Posterior vena cava (tissue), 2 donors: ENCODE measurements around the gene ZFP42. TPM values are rescaled to one million over a fixed set of nuclear protein-coding genes. Genes with fewer than 3 reads are reported as not detected.
"Not testable (repeated sequence)": the region's sequence is repeated elsewhere in the genome, so short reads cannot be mapped to it uniquely, and the experiment has no call there.

Source experiments
- DNase-seq: peaks from one replicate; pipeline ENCODE4 v3.0.0-alpha.2; 2020; ENCODE audit warnings: low spot score
- intact Hi-C, 2 donors: fragments of 100-400 bp; cut with DNase I; formaldehyde crosslinking; loops; one replicate each; pipeline versions ENCODE4 v1.14.1 to v1.14.2; 2022 to 2023
- long read RNA-seq, 2 donors: library from polyadenylated mRNA; unstranded; transcript quantifications; one replicate each; pipeline ENCODE4 v2.0.0, GENCODE V29; 2020 to 2021
- total RNA-seq, 2 donors: library from RNA; stranded (reverse); fragmentation: NEBNext Ultra II Directional; extraction: Animal tissue kit (Norgen Biotek cat#: 25700); gene quantifications; one replicate each; pipeline ENCODE4 v1.2.1, GENCODE V29; 2021
- donor health status: DM: yes; HTN: yes; CAD: no.
- donor health status: DM: yes; HTN: yes; CAD: no.

Gene ZFP42
- total RNA-seq: not detected
- long read RNA-seq, donor 1: 0 reads
- long read RNA-seq, donor 2: 0 reads

DNA sequence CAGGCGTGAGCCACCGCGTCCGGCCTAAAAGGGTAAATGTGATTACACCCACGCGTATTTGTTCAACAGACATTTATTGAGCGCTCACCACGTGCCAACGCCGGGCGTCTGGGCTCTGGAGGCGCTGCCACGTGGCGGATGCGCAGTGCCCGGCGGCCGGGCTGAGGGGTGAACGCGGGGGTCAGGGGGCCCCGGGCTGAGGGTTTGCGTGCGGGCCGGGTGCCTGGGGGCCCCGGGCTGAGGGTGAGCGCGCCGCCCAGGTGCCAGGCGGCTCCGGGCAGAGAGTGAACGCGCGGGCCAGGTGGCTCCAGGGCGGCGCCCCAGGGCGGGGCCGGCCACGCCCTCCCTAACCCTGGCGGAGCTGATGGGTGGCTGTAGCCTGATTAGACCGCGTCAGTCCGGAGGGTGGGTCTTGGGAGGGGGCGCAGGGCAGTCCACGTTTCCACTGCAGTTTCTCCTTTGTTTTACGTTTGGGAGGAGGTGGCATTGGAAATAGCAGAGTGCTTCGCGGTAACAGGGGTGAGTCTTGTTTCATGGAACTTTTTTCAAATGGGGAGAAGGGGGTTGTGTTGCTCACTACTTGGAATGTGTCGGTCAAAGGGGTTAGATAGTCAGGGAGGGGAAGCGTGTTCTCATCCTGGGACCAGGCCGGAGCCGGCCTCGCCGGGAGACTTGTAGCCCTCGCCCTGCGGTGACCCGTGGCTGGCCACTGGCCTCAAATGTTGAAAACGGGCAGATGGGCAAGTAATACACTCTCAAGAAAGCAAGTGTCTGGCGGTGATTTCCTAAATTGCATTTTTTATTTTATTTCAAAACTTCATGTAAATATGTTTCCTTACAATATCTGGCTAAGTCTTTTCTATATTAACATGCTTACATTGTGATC lies at the start of gene ZFP42:
Gene ZFP42, plus strand, starts transcription at position 450 of the 886 bp plus-strand sequence. CDS start 7,037 bp downstream, outside the sequence.
- intact Hi-C loops: no loop called here
- DNase-seq: no peak

DNA sequence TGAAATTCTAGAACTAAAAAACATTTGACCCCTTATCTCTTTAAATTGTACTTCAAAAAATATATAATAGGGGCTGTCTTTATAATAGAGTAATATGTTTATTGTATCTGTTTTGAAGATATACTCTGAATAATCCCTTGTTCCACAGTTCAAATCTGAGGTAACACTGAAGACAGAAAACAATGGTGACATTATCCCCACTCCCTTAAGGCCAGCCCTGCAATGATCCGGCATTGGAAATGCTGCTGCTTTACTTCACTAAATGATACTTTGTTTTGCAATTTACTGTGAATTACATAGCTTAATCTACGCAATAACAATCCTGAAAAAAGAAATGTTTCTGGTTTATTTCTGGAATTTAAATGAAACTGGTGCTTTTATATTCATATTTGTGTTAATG lies 34.4 kb upstream of the ZFP42 start:
- intact Hi-C loops: no loop called here
- DNase-seq: no peak

DNA sequence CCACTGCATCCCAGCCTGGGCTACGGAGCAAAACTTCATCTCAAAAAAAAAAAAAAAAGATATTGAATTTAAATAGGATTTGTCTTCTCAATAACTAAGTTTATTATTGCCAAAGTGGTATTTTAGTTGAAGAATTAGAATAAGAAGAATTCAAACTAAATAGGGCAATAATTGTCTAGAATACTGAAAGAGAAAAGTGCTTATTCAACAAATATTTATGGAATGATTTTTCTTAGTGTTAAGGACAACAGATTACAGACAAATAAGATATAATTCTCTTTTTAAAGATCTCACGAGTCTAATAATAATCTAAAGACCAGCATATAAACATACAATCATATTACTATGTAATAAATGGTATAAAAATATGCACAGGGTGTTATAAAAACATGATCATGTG lies 33.6 kb upstream of the ZFP42 start:
- intact Hi-C loops: no loop called here
- no peak for DNase-seq

DNA sequence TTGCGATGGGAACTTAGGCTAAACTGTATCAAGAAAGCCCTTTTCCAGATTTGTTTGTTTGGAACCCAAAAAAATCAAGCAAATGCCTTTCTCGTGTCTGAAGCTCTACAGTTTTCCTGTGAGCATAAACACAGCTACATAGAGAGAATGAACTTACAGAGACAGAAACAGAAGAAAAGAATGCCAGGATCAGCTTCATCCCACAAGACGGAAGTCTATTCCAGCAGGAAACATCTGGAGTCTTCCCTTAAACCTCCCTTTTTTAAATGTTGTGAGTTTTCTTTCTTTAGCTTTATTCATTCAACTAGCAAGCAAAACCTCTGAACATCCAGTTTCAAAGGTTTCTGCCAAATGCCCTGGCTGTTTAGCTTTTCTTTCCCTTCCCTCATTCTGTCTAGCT lies 32.6 kb upstream of the ZFP42 start:
- intact Hi-C loops: no loop called here

DNA sequence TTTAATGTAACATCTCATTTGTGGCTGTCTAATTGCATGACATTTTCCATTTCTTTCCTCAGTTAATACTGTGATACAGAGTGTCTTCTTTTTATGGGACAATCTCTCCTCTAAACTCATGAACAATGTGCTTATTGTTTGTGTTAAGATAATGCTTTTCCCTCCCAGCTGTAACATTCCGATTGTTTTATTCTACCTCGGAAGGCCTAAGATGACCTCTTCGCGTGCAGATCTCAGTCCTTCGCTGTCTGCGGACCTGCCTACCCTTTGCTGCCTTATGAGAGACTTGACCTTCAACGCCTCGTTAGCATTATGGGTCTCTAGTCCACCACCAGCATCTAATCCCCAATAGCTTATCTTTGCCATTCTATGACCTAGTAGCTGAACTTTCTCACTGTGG lies 29.8 kb upstream of the ZFP42 start:
- DNase-seq: no peak
- intact Hi-C loops: no loop called here

More for the DNA sequence above, 32.6 kb upstream of the ZFP42 start:
- DNase-seq: no peak

DNA sequence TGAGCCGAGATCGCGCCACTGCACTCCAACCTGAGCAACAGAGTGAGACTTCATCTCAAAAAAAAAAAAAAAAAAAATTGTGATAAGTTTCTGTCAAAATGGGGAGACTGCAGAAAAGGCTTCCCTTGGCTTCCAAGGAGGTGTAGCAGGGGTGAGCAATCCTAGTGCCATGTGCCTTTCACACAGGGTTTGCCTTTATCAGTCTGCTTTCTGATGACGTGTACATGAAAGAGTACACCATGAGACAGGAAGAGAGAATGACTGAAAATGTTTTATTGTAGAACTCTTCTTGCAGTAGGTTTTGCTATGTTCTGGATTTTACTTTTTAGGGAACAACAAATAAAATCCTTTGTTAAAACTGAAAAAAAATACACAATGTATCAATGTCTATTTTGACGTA lies 23.4 kb upstream of the ZFP42 start:
- DNase-seq: no peak
- intact Hi-C loops: no loop called here

DNA sequence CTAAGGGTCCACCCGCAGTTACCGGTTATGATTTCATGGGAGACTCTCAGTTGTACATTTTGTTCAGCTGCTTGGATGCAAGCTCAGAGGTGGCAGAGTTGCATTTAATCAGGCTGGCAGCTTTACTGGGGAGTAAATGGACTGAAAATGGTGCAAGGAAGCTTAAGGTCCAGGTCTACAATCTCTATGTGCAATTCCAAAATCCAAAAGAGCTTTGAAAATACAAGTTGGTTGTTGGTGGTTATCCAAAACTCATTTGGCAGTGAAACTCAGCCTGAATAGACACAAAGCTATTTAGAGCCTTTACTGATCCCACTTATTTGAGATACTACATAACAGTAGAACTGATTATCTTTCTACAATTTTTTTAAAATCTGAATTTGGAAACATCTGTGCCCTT lies 11.8 kb upstream of the ZFP42 start:
- DNase-seq: no peak
- intact Hi-C loops: no loop called here

DNA sequence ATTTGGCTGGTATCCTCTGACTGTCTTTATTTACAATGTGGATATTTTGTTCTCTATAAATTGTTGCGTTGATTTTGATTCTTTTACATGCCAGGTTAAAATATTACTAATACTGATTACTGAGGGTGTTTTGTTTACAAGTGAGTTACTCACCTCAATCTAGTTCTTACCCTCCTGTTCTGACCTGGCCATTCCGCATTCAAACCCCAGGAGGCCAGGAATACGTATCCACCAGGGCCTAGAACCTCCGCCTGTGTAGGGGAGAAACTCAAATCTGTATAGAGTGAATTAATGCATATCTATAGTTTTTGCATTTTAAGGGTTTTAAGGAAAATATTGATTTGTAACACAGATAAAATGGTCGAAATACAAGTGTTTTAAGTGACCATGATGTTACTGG lies 2.6 kb upstream of the ZFP42 start:
- DNase-seq: no peak
- intact Hi-C loops: loop anchor here in 1 of 2 donors (2.0 kb wide), 1 partner anchor 76 kb away; no protein-coding TSS in a partner anchor

DNA sequence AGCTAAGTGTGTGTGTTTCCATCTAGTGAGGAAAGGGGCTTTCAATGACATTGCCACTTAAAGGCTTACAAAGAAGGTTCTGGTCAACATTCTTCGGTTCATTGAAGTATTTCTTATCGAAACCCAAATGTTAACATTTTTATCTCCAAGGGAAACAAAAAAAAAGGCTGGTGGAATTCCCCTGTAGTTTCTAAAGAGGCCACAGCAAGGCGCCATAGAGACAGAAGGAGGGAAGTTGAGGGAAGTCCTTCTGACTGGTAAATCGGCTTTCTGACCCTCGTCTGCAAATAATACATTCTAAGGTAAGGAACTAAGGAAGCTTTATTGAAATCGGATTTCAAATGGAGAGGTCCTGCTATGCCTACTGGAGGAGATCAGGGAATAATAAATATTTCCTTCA lies 1.7 kb upstream of the ZFP42 start:
- intact Hi-C loops: loop anchor here in 1 of 2 donors (2.0 kb wide), 1 partner anchor 75 kb away; no protein-coding TSS in a partner anchor
- no peak for DNase-seq

DNA sequence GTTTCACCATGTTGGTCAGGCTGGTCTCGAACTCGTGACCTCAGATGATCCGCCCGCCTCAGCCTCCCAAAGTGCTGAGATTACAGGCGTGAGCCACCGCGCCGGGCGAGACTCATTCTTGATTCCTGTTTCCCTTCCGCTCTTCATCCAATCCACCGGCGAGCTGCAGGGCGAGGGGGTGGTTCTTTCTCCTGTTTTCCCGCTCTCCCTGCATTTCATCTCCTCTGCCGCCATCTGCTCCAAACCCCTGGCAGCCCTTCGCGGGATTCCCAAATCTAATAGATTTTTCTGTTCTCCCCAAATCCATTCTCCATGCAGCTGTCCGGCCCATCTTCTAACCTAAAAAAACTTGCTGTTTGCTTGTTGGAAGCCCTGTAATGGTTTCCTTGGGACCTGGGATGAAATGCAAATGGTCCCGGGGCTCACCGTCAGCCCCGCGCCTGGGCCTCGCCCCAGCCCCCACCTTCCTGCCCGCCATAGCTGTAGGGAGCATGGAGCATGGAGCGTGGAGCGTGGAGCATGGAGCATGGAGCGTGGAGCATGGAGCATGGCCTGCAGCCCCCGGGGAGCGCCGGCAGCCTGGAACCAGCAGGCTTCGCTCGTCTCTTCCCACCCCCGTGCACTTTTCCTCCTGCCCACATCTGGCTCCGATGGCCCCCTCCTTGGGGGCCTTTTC lies 1.1 kb downstream of the ZFP42 start:
- intact Hi-C loops: no loop called here
- DNase-seq: no peak

DNA sequence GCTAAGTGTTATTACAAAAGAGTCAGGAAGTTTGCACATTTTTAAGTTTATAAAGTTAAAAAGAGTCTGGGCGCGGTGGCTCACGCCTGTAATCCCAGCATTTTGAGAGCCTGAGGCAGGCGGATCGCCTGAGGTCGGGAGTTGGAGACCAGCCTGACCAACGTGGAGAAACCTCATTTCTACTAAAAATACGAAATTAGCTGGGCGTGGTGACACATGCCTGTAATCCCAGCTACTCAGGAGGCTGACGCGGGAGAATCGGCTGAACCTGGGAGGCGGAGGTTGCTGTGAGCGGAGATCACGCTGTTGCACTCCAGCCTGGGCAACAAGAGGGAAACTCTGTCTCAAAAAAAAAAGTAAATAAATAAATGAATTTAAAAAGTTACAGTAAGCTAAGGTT lies 2.4 kb downstream of the ZFP42 start:
- intact Hi-C loops, DNase-seq: not testable (repeated sequence)

DNA sequence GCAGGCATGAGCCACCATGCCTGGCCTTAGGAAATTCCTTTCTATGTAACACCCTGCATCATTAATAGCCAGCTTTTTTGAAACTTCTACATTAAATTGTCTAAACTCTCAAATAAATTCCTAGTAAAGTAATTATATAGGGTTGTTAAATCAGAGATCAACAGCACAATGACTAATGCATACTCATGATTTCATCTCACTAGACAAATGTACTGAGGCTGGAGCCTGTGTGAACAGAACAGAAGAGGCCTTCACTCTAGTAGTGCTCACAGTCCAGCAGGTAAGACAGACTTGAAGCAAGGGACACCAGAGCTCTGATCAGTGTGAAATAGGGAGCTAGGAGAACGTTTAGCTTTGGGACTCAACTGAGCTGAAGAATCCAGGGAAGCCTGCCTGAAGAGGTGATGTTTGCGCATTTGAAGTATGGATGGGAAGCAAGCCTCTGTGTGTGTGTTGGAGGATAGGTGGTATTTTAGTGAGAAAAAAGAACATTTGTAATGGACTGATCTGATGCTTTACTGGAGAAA lies 3.9 kb downstream of the ZFP42 start:
- DNase-seq: no peak
- intact Hi-C loops: no loop called here

DNA sequence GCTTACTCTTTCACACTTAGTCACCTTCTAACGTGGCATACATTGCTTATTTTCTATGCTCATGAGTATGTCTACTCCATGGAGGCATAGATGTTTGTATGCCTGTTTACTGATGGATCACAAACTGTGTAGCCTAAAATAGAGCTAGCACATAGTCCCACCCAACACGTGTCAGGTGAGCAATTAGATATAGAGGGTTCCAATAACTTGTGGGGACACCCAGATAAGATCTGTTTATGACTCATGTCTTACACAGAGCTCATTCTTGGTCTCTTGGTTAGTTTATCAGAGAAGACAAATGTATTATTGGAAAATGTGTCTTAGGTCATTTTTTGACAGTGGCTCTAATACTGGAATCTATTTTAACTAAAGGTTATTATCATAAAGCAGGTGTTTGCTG lies 6.8 kb downstream of the ZFP42 start:
- intact Hi-C loops: no loop called here
- no peak for DNase-seq

DNA sequence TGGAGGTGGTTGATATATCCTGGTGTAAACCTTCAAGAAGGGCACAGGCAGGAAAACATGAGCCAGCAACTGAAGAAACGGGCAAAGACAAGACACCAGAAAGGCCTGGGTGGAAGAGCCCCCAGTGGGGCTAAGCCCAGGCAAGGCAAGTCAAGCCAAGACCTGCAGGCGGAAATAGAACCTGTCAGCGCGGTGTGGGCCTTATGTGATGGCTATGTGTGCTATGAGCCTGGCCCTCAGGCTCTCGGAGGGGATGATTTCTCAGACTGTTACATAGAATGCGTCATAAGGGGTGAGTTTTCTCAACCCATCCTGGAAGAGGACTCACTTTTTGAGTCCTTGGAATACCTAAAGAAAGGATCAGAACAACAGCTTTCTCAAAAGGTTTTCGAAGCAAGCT lies 7.2 kb downstream of the ZFP42 start:
- intact Hi-C loops: no loop called here
- DNase-seq: no peak

DNA sequence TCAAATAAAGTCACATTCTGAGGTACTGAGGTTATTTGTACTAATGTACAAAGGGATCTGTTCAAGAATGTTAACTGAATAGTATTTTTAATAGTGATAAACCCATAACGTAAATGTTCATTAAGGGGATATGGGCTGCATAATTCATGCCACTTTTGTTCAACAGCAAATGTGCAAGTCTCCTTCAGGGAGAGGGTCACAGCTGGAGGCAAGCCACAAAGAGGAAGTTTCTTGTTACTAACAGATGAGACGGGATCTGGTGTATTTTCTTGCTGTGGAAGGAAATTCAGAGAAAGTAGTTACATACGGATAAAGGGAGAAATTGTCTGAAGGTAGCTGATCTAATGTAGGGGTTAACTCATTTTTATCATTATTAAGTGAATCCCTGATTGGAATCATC lies 10.0 kb downstream of the ZFP42 start:
- intact Hi-C loops: no loop called here
- DNase-seq: no peak

DNA sequence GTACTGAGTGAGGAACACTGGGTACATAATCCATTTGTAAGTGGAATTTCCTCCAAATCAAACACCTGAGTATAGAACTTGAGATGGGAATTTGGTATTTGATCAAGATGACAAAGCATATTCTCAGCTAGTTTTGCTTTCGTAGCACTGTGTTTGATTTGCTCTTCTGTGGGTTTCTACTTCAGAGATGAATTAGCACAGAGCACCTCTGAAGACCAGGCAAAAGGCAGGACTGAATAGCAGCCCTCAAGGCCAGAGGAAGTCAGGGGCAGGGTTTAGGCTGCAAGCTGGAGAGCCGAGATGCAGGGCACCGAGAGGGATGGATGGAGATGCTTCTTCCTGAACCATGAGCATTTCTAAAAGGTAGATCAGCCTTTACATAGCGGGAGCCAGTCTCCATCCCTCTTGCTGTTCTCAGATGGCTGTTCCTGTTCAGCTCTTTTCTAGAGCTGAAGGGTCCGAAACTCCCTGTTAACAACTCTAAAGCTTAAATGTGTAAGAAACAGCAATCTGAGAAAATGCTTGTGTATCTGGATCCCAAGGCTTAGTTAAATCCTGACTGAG lies 10.8 kb downstream of the ZFP42 start:
- no peak for DNase-seq
- intact Hi-C loops: no loop called here

DNA sequence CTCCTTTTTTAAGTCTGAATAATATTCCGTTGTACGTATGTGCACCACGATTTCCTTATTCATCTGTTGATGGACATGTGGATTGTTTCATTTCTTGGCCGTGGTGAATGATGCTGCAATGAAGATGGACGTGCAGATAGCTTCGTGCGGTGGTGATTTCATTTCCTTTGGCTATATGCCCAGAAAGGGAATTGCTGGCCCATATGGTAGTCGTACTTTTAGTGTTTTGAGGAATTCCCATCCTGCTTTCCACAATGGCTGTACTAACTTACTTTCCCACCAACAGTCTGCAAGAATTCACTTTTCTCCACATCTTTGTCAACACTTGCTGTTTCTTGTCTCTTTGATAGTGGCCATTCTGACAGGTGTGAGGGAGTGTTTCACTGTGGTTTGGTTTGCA lies 12.8 kb downstream of the ZFP42 start:
- DNase-seq: no peak
- intact Hi-C loops: no loop called here

DNA sequence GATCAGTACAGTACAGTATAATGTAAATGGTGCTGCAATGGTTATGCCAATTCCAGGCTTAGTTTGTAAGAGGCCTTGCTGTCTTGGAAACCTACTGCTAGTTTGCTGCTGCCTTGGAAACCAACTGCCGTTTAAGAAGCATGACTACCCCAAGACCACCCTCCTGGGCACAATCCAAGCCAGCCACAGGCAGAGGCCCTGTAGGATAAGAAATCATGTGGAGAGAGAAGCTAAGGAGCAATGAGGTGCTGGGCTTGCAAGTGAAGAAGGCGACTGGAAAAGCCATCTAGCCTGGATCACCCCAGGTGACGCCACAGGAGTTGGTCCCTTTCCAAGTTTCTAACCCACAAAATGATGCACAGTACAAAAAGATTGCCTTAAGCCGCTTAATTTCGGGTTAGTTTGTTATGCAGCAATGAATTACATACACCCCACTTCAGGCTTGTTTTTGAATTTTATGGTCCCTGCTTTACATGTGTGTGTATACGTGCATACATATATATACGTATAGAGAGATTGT lies 16.9 kb downstream of the ZFP42 start:
- intact Hi-C loops: no loop called here
- DNase-seq: no peak

DNA sequence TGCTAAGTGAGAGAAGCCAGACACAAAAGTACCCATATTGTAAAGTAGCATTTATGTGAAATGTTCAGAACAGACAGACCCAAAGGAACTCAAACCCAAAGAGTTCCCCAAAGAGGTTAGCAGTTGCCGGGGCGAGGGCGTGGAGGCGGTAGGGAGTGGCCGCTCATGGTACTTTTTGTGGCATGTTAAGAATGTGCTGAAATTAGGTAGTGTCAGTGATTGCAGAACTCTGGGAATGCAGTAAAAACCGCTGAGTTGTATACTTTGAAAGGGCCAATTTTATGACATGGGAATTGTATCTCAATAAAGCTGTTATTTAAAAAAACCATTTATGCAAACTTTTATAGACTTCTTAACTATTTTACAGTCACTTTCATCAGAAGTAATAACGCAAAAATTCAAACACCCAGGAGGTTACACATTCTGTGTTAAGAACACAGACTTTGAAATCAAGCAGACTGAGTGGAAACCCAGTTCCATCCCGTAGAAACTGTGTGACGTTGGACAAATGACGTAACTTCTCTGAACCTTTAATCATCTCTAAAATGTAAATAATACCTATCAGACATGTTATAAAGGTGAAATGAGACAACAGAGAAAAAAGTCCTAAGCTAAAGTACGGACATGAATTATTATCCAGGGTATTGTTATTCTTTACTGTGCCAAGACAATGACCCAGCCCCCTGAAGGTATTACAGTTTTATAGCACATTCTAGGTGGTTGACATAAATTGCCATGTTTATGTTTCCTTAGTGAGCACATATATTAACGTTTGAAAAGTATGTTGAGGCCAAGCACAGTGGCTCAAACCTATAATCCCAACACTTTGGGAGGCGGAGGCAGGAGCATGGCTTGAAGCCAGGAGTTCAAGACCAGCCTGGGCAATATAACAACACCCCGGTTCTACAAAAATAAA lies 19.7 kb downstream of the ZFP42 start:
- DNase-seq: no peak
- intact Hi-C loops: no loop called here
